Measurements from ENCODE around the gene FBXO34.

The FBXO34 gene

GRCh38 chr14:55353686-55354467 is 82.7 kb downstream of the FBXO34 start:
- H3K9ac ChIP-seq (ENCODE audit: low read length): no peak overlapping the region
- H3K36me3 ChIP-seq (ENCODE audit: insufficient read depth, low read length): peaks cover 20% of the 10 kb centered on the region
- no peak overlapping the region for H3K27ac ChIP-seq (ENCODE audit: low read depth, low read length)

GRCh38 chr14:55354500-55354899 is 83.3 kb downstream of the FBXO34 start:
- H3K4me1 ChIP-seq (ENCODE audit: insufficient read depth, low read length): no peaks in the 10 kb centered on the region
- H3K27ac ChIP-seq (ENCODE audit: low read depth, low read length): no peak overlapping the region
- no peak overlapping the region for H3K9ac ChIP-seq (ENCODE audit: low read length)
- no peaks in the 10 kb centered on the region for H3K27me3 ChIP-seq (ENCODE audit: control insufficient read depth in 1 of 2, insufficient read depth in 2 of 2, low read length in 2 of 2)
- H3K36me3 ChIP-seq (ENCODE audit: insufficient read depth, low read length): peaks cover 20% of the 10 kb centered on the region
- H3K4me3 ChIP-seq (ENCODE audit: low read depth in 1 of 2, low read length in 2 of 2): no peak overlapping the region
- H3K9me3 ChIP-seq (ENCODE audit: low read length): no peaks in the 10 kb centered on the region

More at GRCh38 chr14:55353686-55354467, 82.7 kb downstream of the FBXO34 start:
- Histone ChIP-seq H3K9me3 (ENCODE audit: low read length) (no peaks in the 10 kb centered on the region), H3K4me1 (ENCODE audit: insufficient read depth, low read length) (no peaks in the 10 kb centered on the region), H3K27me3 (ENCODE audit: control insufficient read depth in 1 of 2, insufficient read depth in 2 of 2, low read length in 2 of 2) (no peaks in the 10 kb centered on the region), H3K4me3 (ENCODE audit: low read depth in 1 of 2, low read length in 2 of 2) (no peak overlapping the region)

GRCh38 chr14:55355922-55356321 is 84.7 kb downstream of the FBXO34 start:
- Histone ChIP-seq H3K4me3 (ENCODE audit: low read depth in 1 of 2, low read length in 2 of 2) (no peak overlapping the region), H3K9me3 (ENCODE audit: low read length) (no peaks in the 10 kb centered on the region), H3K9ac (ENCODE audit: low read length) (no peak overlapping the region), H3K36me3 (ENCODE audit: insufficient read depth, low read length) (peaks cover 20% of the 10 kb centered on the region), H3K4me1 (ENCODE audit: insufficient read depth, low read length) (no peaks in the 10 kb centered on the region), H3K27ac (ENCODE audit: low read depth, low read length) (no peak overlapping the region), H3K27me3 (ENCODE audit: control insufficient read depth in 1 of 2, insufficient read depth in 2 of 2, low read length in 2 of 2) (no peaks in the 10 kb centered on the region)

- H3K9me3 ChIP-seq (ENCODE audit: low read length): no peaks in the 10 kb centered on the region
Measured at GRCh38 chr14:55356913-55357312, 85.7 kb downstream of the FBXO34 start.

GRCh38 chr14:55359307-55359706 is 88.1 kb downstream of the FBXO34 start:
- Histone ChIP-seq H3K36me3 (ENCODE audit: insufficient read depth, low read length) (no peaks in the 10 kb centered on the region), H3K27me3 (ENCODE audit: control insufficient read depth in 1 of 2, insufficient read depth in 2 of 2, low read length in 2 of 2) (no peaks in the 10 kb centered on the region)

More at GRCh38 chr14:55356913-55357312, 85.7 kb downstream of the FBXO34 start:
- no peak overlapping the region for H3K9ac ChIP-seq (ENCODE audit: low read length)
- peaks cover 10% of the 10 kb centered on the region for H3K36me3 ChIP-seq (ENCODE audit: insufficient read depth, low read length)
- H3K27me3 ChIP-seq (ENCODE audit: control insufficient read depth in 1 of 2, insufficient read depth in 2 of 2, low read length in 2 of 2): no peaks in the 10 kb centered on the region
- H3K27ac ChIP-seq (ENCODE audit: low read depth, low read length): no peak overlapping the region
- H3K4me3 ChIP-seq (ENCODE audit: low read depth in 1 of 2, low read length in 2 of 2): no peak overlapping the region
- no peaks in the 10 kb centered on the region for H3K4me1 ChIP-seq (ENCODE audit: insufficient read depth, low read length)

GRCh38 chr14:55361190-55361589 is 90.0 kb downstream of the FBXO34 start:
- Histone ChIP-seq H3K27me3 (ENCODE audit: control insufficient read depth in 1 of 2, insufficient read depth in 2 of 2, low read length in 2 of 2) (no peaks in the 10 kb centered on the region), H3K4me1 (ENCODE audit: insufficient read depth, low read length) (no peaks in the 10 kb centered on the region), H3K27ac (ENCODE audit: low read depth, low read length) (no peak overlapping the region), H3K4me3 (ENCODE audit: low read depth in 1 of 2, low read length in 2 of 2) (no peak overlapping the region), H3K36me3 (ENCODE audit: insufficient read depth, low read length) (no peaks in the 10 kb centered on the region), H3K9ac (ENCODE audit: low read length) (no peak overlapping the region), H3K9me3 (ENCODE audit: low read length) (no peaks in the 10 kb centered on the region)

More at GRCh38 chr14:55359307-55359706, 88.1 kb downstream of the FBXO34 start:
- H3K9me3 ChIP-seq (ENCODE audit: low read length): no peaks in the 10 kb centered on the region
- H3K27ac ChIP-seq (ENCODE audit: low read depth, low read length): no peak overlapping the region
- H3K4me1 ChIP-seq (ENCODE audit: insufficient read depth, low read length): no peaks in the 10 kb centered on the region
- no peak overlapping the region for H3K9ac ChIP-seq (ENCODE audit: low read length)
- H3K4me3 ChIP-seq (ENCODE audit: low read depth in 1 of 2, low read length in 2 of 2): no peak overlapping the region

- Histone ChIP-seq H3K4me3 (ENCODE audit: low read depth in 1 of 2, low read length in 2 of 2) (no peak overlapping the region), H3K9ac (ENCODE audit: low read length) (no peak overlapping the region), H3K9me3 (ENCODE audit: low read length) (no peaks in the 10 kb centered on the region), H3K27ac (ENCODE audit: low read depth, low read length) (no peak overlapping the region), H3K36me3 (ENCODE audit: insufficient read depth, low read length) (peaks cover 6% of the 10 kb centered on the region), H3K4me1 (ENCODE audit: insufficient read depth, low read length) (no peaks in the 10 kb centered on the region), H3K27me3 (ENCODE audit: control insufficient read depth in 1 of 2, insufficient read depth in 2 of 2, low read length in 2 of 2) (no peaks in the 10 kb centered on the region)
Measured at GRCh38 chr14:55366271-55366670, 95.0 kb downstream of the FBXO34 start.

- Histone ChIP-seq H3K9ac (ENCODE audit: low read length) (no peak overlapping the region), H3K4me1 (ENCODE audit: insufficient read depth, low read length) (no peaks in the 10 kb centered on the region), H3K27ac (ENCODE audit: low read depth, low read length) (no peak overlapping the region), H3K27me3 (ENCODE audit: control insufficient read depth in 1 of 2, insufficient read depth in 2 of 2, low read length in 2 of 2) (no peaks in the 10 kb centered on the region), H3K9me3 (ENCODE audit: low read length) (no peaks in the 10 kb centered on the region), H3K36me3 (ENCODE audit: insufficient read depth, low read length) (peaks cover 19% of the 10 kb centered on the region), H3K4me3 (ENCODE audit: low read depth in 1 of 2, low read length in 2 of 2) (no peak overlapping the region)
Measured at GRCh38 chr14:55370883-55371455, 99.7 kb downstream of the FBXO34 start.

- H3K9ac ChIP-seq (ENCODE audit: low read length): no peak overlapping the region
- no peak overlapping the region for H3K4me3 ChIP-seq (ENCODE audit: low read depth in 1 of 2, low read length in 2 of 2)
- no peaks in the 10 kb centered on the region for H3K9me3 ChIP-seq (ENCODE audit: low read length)
- peaks cover 34% of the 10 kb centered on the region for H3K36me3 ChIP-seq (ENCODE audit: insufficient read depth, low read length)
- H3K27me3 ChIP-seq (ENCODE audit: control insufficient read depth in 1 of 2, insufficient read depth in 2 of 2, low read length in 2 of 2): no peaks in the 10 kb centered on the region
- H3K27ac ChIP-seq (ENCODE audit: low read depth, low read length): no peak overlapping the region
- H3K4me1 ChIP-seq (ENCODE audit: insufficient read depth, low read length): no peaks in the 10 kb centered on the region
Measured at GRCh38 chr14:55372423-55372822, 101.2 kb downstream of the FBXO34 start.

- no peak overlapping the region for H3K27ac ChIP-seq (ENCODE audit: low read depth, low read length)
- no peak overlapping the region for H3K9ac ChIP-seq (ENCODE audit: low read length)
- H3K9me3 ChIP-seq (ENCODE audit: low read length): no peaks in the 10 kb centered on the region
- peaks cover 36% of the 10 kb centered on the region for H3K36me3 ChIP-seq (ENCODE audit: insufficient read depth, low read length)
- H3K4me3 ChIP-seq (ENCODE audit: low read depth in 1 of 2, low read length in 2 of 2): no peak overlapping the region
- no peaks in the 10 kb centered on the region for H3K4me1 ChIP-seq (ENCODE audit: insufficient read depth, low read length)
- no peaks in the 10 kb centered on the region for H3K27me3 ChIP-seq (ENCODE audit: control insufficient read depth in 1 of 2, insufficient read depth in 2 of 2, low read length in 2 of 2)
Measured at GRCh38 chr14:55372825-55373224, 101.6 kb downstream of the FBXO34 start.

GRCh38 chr14:55373784-55374705 is 102.8 kb downstream of the FBXO34 start:
- peaks cover 46% of the 10 kb centered on the region for H3K36me3 ChIP-seq (ENCODE audit: insufficient read depth, low read length)
- no peak overlapping the region for H3K9ac ChIP-seq (ENCODE audit: low read length)
- H3K4me3 ChIP-seq (ENCODE audit: low read depth in 1 of 2, low read length in 2 of 2): no peak overlapping the region
- no peak overlapping the region for H3K27ac ChIP-seq (ENCODE audit: low read depth, low read length)
- H3K4me1 ChIP-seq (ENCODE audit: insufficient read depth, low read length): no peaks in the 10 kb centered on the region
- no peaks in the 10 kb centered on the region for H3K9me3 ChIP-seq (ENCODE audit: low read length)
- H3K27me3 ChIP-seq (ENCODE audit: control insufficient read depth in 1 of 2, insufficient read depth in 2 of 2, low read length in 2 of 2): no peaks in the 10 kb centered on the region

Measured in muscle layer of colon (tissue), 2 donors.